Hepatocyte (in vitro differentiated cells): Measurements from ENCODE around the gene MTA2.
"Not testable (repeated sequence)": the region's sequence is repeated elsewhere in the genome, so short reads cannot be mapped to it uniquely, and the experiment has no call there.

ENCODE experiments used
- EZH2 ChIP-seq: fragments of 200-600 bp; sonication (generic); IDR thresholded peaks from 2 replicates; pipeline ENCODE4 v1.6.1; 2016; ENCODE audit warnings: antibody characterized with exemption, mild to moderate bottlenecking, borderline replicate concordance
- TF ChIP-seq, protein P1 (sequence below): fragments of 200-600 bp; sonication (generic); IDR thresholded peaks from 2 replicates; pipeline ENCODE4 v1.5.1; 2016; ENCODE audit warnings: antibody characterized with exemption, mild to moderate bottlenecking; ENCODE audit not compliant: poor library complexity

DNA sequence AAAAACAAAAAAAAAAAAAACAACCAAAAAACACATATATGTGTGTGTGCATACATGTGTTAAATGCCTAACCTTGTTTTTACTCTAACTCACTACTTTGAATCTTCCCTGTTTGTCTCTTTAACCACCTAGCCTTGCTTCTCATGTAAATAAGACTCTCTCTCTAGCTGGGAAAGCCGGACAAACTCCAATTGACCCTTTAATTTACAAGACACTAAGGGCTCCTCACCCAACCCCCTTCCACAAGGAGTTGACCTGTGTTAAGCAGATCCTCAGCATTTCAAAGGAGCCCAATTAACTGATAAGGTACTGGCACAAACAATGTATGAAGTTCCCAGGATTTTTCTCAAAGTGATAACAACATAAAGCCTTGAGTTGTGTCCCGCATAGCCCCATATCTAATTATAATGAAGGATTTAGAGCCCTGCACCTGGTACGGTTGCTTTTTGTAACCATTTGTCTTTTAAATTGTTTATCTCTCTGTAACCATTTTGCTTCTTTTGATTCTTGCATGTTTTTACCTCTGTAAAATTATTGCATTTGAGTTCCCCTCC lies 39.9 kb downstream of the MTA2 start:
- TF ChIP-seq, protein P1, sequence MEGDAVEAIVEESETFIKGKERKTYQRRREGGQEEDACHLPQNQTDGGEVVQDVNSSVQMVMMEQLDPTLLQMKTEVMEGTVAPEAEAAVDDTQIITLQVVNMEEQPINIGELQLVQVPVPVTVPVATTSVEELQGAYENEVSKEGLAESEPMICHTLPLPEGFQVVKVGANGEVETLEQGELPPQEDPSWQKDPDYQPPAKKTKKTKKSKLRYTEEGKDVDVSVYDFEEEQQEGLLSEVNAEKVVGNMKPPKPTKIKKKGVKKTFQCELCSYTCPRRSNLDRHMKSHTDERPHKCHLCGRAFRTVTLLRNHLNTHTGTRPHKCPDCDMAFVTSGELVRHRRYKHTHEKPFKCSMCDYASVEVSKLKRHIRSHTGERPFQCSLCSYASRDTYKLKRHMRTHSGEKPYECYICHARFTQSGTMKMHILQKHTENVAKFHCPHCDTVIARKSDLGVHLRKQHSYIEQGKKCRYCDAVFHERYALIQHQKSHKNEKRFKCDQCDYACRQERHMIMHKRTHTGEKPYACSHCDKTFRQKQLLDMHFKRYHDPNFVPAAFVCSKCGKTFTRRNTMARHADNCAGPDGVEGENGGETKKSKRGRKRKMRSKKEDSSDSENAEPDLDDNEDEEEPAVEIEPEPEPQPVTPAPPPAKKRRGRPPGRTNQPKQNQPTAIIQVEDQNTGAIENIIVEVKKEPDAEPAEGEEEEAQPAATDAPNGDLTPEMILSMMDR, result not testable (repeated sequence)
- not testable (repeated sequence) for TF ChIP-seq EZH2
